GM12873 (cell line): ENCODE data around the gene FADS1.

ENCODE experiments used
- CTCF ChIP-seq: IDR thresholded peaks from 2 replicates; pipeline ENCODE4 v1.5.1; 2012; ENCODE audit warnings: low read depth, mild to moderate bottlenecking, moderate library complexity, low read length, control low read depth; ENCODE audit not compliant: insufficient read depth; ENCODE audit errors: missing control alignments

Gene FADS1

GRCh38 chr11:61795876-61796526, 20.8 kb downstream of the FADS1 start:
- no peak for TF ChIP-seq CTCF

- TF ChIP-seq CTCF, result no peak
Measured at GRCh38 chr11:61795459-61795858, 21.3 kb downstream of the FADS1 start.

- TF ChIP-seq CTCF, result no peak
Measured at GRCh38 chr11:61794579-61794978, 22.2 kb downstream of the FADS1 start.

- TF ChIP-seq CTCF, result no peak
Measured at GRCh38 chr11:61793829-61794204, 23.0 kb downstream of the FADS1 start.

- TF ChIP-seq CTCF, result no peak
Measured at GRCh38 chr11:61793083-61793828, 23.5 kb downstream of the FADS1 start.

- TF ChIP-seq CTCF, result no peak
Measured at GRCh38 chr11:61792310-61793082, 24.3 kb downstream of the FADS1 start, which contains the start of the genes FEN1 and TMEM258. TSS of gene FEN1 (plus strand) at chr11:61792911. CDS start at chr11:61795362, 2,451 bp downstream. TSS of gene TMEM258 (minus strand) at chr11:61792599. CDS start at chr11:61792558, 41 bp downstream.

GRCh38 chr11:61791737-61792309, 25.0 kb downstream of the FADS1 start:
- no peak for TF ChIP-seq CTCF
